Fibroblast of mammary gland (primary cell): Measurements from ENCODE around the gene FERMT2.

Experiments
- DNase-seq: peaks from one replicate; pipeline ENCODE4 v3.0.0-alpha.2; 2010; ENCODE audit warnings: low read depth
- H3K4me3 ChIP-seq: 2 replicates; pipeline ENCODE4 v1.5.1; 2011; ENCODE audit warnings: low read depth, mild to moderate bottlenecking, low read length, moderate library complexity; ENCODE audit not compliant: control insufficient read depth
- TF ChIP-seq, protein P1 (sequence below): conservative IDR thresholded peaks from 2 replicates; pipeline ENCODE4 v1.5.1; 2011; ENCODE audit warnings: low read depth, low read length, inconsistent platforms; ENCODE audit not compliant: control insufficient read depth, insufficient read depth

Gene FERMT2

DNA sequence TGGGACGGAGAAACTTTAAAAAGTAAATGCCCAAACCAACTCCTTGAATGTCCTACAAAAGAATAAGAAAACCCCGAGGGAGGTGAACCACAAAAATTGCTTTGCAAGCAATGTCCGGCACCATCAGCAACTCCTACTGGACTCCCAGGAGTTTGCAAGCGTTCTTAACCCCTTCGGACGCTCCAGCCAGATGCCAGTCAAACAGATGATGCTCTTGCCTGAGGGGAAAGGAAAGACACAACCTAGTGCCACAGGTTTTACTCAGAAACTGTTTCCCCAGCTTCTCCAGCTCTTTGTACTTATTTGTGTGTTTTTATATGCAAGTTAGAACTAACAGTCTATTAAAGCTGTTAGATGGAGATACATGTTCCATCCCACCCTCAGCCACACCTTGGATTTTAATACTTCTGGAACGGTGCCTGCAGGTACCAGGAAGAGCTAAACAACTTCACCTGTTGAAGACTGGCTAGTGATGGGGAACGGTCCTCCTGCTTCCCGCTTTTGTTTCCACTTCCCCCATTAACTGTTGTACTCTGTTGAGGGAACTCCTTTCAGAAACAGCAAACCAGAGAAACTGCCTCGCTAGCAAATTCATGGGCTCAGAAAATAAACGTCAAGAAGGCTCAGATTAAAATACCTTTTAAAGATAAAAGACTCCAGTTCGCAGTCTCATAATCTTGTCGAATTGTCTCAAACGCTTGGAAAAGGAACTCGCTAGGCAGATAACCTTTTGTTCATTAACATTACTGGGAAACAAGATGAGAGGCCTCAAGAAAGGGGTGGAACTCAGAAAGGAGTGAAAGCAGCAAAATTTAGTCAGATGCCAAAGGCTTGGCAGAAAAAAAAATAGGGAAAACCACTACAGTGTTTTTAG, 1.1 kb upstream of the FERMT2 start:
- peak; percentile 86 for DNase-seq

DNA sequence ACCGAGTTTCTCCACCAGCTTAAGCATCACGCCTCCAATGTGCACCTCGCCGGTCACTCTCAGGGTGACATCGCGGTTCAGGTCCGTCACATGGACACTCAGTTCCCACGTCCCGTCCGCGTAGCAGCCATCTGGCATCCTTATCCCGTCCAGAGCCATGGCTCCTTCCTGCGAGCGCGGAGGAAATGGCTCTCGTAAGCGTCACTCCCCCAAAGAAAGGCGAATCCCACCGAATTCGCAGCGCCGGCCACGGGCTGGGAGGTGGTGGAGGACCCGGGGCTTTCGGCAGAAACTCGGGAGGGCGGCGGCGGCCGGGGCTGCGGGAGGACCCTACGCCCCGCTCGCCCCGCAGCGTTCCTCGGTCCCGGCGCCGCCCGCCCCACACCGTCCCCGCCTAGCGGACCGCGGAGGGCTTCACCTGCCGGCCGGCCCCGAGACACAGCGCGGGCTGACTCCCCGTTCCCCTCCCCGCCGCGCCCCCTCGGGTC, 396 bp downstream of the FERMT2 start:
- peak overlapping the region; percentile 97 for H3K4me3 ChIP-seq
- TF ChIP-seq, protein P1, sequence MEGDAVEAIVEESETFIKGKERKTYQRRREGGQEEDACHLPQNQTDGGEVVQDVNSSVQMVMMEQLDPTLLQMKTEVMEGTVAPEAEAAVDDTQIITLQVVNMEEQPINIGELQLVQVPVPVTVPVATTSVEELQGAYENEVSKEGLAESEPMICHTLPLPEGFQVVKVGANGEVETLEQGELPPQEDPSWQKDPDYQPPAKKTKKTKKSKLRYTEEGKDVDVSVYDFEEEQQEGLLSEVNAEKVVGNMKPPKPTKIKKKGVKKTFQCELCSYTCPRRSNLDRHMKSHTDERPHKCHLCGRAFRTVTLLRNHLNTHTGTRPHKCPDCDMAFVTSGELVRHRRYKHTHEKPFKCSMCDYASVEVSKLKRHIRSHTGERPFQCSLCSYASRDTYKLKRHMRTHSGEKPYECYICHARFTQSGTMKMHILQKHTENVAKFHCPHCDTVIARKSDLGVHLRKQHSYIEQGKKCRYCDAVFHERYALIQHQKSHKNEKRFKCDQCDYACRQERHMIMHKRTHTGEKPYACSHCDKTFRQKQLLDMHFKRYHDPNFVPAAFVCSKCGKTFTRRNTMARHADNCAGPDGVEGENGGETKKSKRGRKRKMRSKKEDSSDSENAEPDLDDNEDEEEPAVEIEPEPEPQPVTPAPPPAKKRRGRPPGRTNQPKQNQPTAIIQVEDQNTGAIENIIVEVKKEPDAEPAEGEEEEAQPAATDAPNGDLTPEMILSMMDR = no peak
- DNase-seq = peak; percentile 44

More for the DNA sequence above, 1.1 kb upstream of the FERMT2 start:
- peak overlapping the region; percentile 78 for H3K4me3 ChIP-seq
- TF ChIP-seq, protein P1 = peak; percentile 62

DNA sequence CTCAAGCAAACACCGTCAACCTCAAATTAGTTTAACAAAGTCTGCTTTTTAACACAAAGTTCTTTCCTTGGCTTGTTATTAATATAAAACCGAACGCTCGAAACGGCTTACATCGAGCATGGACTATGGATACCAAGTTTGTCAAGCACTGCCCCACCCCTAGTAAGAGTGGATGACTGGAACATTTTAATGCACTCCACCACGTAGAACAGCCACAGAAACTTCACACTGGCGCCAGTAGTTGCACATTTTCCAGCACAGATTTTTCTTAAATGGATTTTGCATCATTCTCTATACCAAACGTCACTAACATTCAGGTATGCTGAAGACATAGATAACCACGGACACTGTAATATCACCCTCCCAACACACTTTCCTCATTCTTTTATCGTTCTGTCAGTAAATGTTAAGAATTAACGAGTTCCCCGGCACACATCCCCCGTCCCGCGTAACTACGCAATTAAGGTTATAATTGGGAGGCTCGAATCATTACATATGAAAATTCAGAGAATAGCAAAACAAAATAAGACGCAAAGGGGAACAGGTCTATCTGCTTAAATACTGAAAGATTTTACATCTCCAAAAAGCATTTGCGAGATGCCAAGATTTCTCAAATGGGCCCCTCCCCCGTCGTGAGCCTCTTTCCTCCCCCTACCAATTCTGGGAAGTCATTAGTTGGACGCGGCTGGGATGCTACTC, 990 bp downstream of the FERMT2 start:
- TF ChIP-seq, protein P1 = no peak
- peak; percentile 64 for DNase-seq
- H3K4me3 ChIP-seq = peak overlapping the region; percentile 97

DNA sequence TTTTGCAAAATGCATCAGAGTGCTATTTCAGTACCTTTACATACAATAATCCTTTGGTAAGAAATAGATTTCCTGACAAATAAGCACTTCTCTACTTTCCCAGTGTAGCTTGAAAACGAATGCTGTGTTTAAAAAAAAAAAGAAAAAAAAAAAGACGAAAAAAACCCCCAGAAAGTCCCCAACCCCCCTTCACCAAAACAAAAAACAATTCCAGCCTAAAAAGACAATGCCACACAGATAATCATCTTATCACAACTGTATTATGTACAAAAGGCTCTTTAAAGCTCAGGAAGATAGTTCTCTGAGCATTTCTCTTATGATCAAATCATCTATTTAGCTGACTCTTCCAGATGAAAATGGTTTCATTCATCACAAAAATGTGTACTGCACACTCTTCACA, 1.6 kb downstream of the FERMT2 start:
- TF ChIP-seq, protein P1 = no peak
- no peak for DNase-seq
- H3K4me3 ChIP-seq = peak overlapping the region; percentile 97

DNA sequence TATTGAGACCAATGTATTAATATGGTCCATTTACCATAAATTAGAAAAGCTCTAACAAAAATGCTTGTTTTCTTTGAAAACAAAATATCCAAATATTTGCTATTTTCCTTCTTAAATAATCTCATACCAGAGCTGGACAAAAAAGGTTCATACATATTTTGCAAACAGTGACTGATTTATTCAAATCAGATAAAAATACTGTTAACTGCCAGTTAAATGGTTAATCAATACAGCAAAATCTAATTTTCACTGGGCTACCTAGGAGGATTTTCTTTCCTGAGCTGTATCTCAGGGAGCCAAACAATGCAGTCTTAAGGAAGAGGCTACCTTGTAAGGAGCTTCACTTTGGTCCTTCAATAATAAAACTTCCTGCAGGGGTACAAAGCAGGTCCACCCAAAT, 2.0 kb downstream of the FERMT2 start:
- TF ChIP-seq, protein P1 = no peak
- DNase-seq = no peak
- peak overlapping the region; percentile 97 for H3K4me3 ChIP-seq

DNA sequence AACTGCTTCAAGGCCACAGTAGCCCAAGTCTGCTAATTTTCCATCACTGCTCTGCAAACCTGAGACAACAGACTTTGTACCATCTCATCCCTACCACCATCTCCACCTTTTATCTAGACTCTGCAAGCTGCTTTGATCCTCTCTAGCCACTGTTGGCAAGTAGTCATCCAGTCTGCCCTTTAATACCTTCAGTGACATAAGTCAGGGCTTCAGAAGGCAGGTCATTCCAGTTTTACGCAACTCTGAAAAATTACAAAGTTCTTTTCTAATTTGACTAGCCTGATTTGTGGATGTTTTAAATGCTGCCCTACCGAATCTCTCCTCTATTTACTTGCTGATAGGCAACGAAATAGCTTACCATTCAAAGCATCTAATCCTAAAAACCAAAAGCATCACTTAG, 2.8 kb downstream of the FERMT2 start:
- TF ChIP-seq, protein P1 = no peak

More for the DNA sequence above, 2.8 kb downstream of the FERMT2 start:
- DNase-seq = no peak
- peak overlapping the region; percentile 11 for H3K4me3 ChIP-seq
